DMS 273 (cell line): ENCODE results near the gene TMCC1.
A peak's percentile ranks its signal among the peaks of the same experiment; 100 is the strongest.
"Not testable (repeated sequence)": the region's sequence is repeated elsewhere in the genome, so short reads cannot be mapped to it uniquely, and the experiment has no call there.

ENCODE experiments used
- DNase-seq: peaks from one replicate; lab custom pipeline; 2025; ENCODE audit not compliant: unreplicated experiment; lab: John Stamatoyannopoulos, UW

Gene TMCC1

GRCh38 chr3:129614435-129614834 is 279.1 kb downstream of the TMCC1 start:
- no peak for DNase-seq

DNA sequence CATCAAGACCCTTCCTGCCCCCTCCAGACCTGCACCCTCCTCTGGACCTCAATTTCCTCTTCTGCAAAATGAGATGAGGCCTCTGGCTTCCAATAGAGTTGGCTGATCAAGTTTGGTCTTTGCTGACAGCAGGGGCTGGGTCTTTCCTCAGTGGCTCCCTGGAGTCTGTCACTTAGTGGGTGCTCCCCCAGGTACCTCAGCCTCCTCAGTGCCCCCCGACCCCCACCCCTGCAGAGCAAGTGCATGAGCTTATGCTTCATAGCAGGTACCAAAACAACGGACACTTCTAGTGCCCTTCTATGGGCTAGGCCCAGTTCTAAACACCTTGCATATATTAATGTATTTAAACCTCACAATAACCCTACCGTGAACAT is 280.2 kb downstream of the TMCC1 start:
- DNase-seq, result no peak

- no peak for DNase-seq
These were observed 280.8 kb downstream of the TMCC1 start for GRCh38 chr3:129612534-129613366.

- no peak for DNase-seq
These were observed 281.5 kb downstream of the TMCC1 start for GRCh38 chr3:129611812-129612533.

DNA sequence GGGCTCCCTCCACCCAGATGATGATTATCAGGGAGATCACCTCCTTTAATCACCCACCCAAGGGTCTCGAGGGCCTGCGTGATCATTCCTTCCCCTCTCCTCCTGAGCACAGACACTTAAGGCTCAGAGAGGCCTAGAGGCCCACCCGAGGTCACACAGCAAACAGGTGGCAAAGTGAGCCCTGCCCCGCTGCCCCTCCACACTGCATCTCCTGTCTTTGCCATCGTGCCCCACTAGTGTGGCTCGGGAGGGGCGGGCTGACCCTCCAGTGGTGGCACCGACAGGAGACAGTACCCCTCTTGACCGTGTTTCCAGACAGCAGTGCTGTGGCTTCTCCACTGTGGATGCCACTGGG is 282.1 kb downstream of the TMCC1 start:
- DNase-seq, result no peak

GRCh38 chr3:129610794-129611445 is 282.6 kb downstream of the TMCC1 start:
- DNase-seq, result not testable (repeated sequence)

GRCh38 chr3:129610276-129610675 is 283.2 kb downstream of the TMCC1 start:
- DNase-seq, result no peak

GRCh38 chr3:129609591-129610182 is 283.8 kb downstream of the TMCC1 start:
- DNase-seq, result peak; percentile 49

GRCh38 chr3:129608936-129609590 is 284.4 kb downstream of the TMCC1 start:
- DNase-seq, result no peak

DNA sequence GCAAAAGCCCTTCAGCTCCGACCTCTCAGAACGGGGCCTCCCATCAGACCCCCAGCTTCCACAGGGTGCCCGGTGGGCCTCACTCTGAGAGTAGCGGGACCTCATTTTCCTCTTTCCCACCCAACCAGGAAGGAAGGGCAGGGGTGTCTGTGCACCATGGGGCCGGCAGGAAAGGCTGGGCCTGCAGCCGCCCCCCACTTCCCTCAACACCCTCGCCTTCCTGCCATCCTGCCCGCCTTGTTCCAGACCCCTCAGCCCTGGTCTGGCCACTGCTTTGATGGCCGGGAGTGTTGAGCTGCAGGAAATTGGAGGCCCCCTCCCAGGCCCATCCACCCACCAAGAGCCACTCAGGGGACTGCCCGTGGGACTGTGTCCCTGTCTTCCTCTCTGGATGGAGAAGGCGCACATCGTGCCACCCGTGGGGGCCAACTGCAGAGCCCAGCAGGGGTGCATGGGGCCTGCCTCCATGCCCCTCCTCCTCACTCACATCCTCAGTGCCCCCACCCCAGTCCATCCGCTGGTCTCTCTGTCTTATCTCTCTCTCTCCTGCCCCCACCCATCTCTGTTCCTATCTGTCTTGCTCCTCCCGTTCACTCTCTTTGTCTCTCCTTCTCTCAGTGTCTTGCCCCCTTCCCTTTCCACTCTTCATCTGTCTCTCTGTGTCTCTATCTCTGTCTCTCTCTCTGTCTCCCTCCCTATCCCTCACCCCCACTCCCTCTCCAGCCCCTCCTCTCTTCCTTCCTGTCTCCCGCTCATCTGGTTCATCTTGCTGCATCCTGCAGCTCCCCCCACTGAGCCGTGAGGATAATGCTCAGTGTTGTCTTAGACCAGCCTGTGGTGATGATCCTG is 285.2 kb downstream of the TMCC1 start:
- DNase-seq, result peak; percentile 68

DNA sequence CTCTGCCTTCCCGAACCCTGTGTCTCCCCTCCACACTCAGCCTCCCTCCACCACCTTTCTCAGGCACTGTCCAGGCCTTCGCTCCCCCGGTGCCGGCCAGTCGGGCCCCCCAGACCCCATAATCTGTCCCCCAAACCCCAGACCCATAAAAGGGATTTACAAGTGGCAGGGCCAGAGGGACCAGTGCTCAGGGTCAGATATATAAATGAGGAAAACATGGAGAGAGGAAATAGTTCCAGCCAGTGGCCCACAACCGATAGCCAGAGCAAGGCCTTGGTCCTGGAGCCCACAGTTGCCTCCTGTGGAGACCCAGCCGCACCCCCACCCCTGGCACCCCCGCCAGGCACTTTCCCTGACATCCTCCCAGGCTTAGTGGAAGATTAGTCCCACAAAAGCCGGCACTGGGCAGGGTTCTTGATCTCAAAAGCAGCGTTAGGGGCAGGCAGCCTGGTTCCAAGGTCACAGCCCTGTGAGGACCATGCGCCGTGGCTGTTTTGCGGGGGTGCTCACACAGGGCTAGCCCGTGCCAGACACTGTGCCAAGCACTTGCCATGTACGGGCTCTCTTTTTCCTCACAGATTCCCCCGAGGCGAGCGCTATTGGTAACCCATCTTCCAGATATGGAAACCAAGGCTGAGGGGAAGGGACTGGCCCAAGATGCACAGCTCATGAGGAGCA is 286.0 kb downstream of the TMCC1 start:
- DNase-seq, result no peak

GRCh38 chr3:129606636-129607390 is 286.7 kb downstream of the TMCC1 start, which contains the start of gene PLXND1:
Gene PLXND1 (minus strand): TSS chr3:129606676. CDS start chr3:129606639, 37 bp downstream.
- DNase-seq, result peak; percentile 86

DNA sequence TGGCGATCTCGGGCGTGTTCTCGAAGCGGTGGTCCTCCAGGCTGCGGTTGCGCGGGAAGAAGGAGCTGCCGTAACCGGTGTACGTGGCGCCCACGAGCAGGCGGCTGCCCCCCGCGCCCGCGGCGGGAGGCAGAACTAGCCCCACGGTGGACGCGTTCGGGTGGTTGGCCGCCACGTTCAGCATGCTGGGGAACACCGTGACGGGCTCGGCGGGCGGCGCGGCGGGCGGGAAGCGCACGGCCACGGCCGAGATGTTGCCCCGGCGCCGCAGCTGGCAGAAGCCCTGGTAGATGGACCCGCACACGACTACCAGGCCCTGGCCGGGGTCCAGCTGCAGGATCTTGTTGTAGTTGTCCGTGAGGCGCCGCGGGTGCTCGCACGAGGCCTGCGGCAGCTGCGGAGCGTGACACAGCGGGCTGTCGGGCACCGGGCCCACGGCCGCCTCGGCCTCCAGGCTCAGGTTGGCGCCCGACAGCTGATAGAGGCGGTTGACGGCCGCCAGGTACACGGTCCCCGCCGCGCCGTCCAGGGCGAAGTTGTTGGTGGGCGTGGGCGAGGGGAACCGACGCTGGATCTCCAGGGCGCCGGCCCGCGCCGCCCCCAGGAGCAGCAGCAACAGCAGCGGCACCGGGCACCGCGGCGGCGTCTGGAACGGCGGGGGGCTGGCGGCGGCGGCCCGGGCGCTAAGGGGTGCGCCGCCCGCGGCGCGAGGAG is 287.4 kb downstream of the TMCC1 start:
- DNase-seq, result peak; percentile 86

- peak; percentile 93 for DNase-seq
These were observed 288.1 kb downstream of the TMCC1 start for GRCh38 chr3:129605203-129605921.

DNA sequence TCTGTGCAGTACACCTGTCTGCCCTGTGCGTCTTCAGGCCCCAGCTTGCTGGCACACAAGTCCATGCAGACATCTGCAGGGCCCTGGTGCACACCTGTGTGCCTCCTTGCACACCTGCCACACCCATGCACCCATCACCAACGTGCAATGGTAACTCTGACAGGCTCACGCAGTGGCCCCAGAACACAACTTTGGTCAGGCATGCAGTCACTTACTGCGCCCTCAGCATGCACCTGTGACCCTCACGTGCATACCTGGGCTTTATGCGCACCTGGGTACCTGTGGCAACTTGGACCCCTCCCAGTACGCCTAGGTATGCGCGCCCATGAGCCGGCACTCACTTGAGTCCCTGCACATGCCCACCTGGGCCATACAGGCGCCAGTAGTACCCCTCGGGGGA is 288.7 kb downstream of the TMCC1 start:
- no peak for DNase-seq

- DNase-seq, result peak; percentile 50
These were observed 289.3 kb downstream of the TMCC1 start for GRCh38 chr3:129603991-129604749.

DNA sequence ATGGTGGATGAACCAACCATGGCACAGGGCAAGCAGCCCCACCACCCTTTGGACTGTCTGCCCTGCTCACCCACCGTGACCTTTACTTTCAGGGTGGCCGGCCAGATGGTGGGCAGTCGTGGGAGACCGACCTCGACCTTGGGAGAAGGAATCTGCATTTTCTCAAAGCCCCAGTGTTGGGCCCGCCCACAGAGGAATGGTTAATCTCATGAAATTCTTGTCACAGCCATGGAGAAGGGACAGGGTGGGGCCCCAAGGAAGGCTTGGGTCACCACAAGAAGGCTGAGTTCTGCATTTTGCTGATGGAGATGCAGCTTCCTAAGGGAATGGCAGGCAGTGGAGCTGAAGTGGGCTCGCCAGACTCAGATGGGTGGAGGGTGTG is 290.0 kb downstream of the TMCC1 start:
- DNase-seq, result no peak
